ENCODE measurements around the gene SMPD3.

The SMPD3 gene

DNA sequence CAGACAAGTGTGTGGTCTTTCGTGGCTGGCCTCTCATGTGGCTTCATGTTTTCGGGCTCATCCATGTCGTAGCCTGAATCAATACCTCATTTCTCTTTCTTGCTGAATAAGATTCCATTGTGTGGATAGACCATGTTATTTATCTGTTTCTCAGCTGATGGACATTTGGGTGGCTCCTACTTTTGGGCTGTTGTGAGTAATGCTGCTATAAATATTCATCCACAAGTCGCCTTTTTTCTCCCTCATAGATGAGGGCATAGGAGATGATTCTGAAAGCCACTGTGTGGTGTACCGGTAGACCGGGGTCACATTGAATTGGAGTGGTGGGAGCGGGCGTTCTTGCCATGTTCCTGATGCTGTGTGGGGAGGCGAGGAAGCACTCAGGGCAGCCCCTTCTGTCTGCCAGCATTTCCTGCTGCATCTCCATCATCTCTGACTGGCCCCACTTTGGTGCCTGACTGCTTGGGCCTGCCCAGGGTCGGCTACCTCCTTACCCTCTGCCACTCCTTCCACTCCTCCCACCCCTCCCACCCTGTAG, 97.4 kb downstream of the SMPD3 start:
- TF ChIP-seq Cebpa-rat (IDR thresholded peaks at IDR 0.05) = no peak
- Histone ChIP-seq H3K9ac (no peak overlapping the region), H3K4me1 (peaks cover 38 to 84% (median 78%) of the 10 kb centered on the region in 10 experiments), H4K20me1 (peaks cover 0 to 62% (median 17%) of the 10 kb centered on the region in 11 experiments; a peak in 14 of 22 replicates), H3K27ac (0 out of 22 replicates have a peak overlapping the region, but pooled peaks of 1 of the 11 experiments have one; percentile 7), H3K27me3 (peaks cover 0 to 25% (median 0%) of the 10 kb centered on the region in 11 experiments; a peak in 4 of 22 replicates), H3K4me2 (peak overlapping the region in 8 of 11 experiments; percentile 1 to 49 (median 30); a peak in 11 of 22 replicates), H3K4me3 (no peak overlapping the region), H3K9me3 (replicated peaks in 1 of 11) (no peaks in the 10 kb centered on the region), H3K36me3 (peaks cover 53 to 92% (median 76%) of the 10 kb centered on the region in 11 experiments)

DNA sequence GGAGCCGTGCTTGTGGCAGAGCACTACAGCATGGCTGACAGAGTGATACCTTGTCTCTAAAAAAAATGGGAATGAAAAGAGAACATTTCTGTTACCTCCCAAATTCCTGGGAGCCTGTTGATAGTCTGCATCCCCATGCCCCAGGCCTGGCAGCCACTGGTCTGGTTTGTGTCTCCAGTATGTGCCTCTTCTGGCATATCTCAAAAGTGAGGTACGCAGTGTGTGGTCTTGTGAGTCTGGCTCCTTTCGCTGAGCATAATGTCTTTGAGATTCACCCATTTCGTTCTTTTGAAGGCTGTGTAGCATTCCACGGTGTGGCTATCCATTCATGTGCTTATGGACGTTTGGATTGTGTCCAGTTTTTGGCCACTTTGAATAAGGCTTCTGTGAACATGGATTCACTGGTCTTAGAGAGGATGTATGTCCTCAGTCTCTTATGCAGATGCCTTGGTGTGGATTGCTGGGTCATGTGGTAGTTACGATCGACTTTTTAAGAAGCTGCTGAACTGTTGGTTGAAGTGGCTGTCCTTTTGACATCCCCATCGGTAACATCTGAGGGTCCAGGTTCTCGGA, 98.4 kb downstream of the SMPD3 start:
- Histone ChIP-seq H3K27ac (0 out of 22 replicates have a peak overlapping the region, but pooled peaks of 2 of the 11 experiments have one; percentile 18 to 48), H3K27me3 (peaks cover 0 to 15% (median 0%) of the 10 kb centered on the region in 11 experiments; a peak in 3 of 22 replicates), H4K20me1 (peaks cover 0 to 61% (median 15%) of the 10 kb centered on the region in 11 experiments; a peak in 14 of 22 replicates), H3K9me3 (replicated peaks in 1 of 11) (no peaks in the 10 kb centered on the region), H3K4me1 (peaks cover 29 to 84% (median 78%) of the 10 kb centered on the region in 10 experiments), H3K4me2 (peak overlapping the region in 9 of 11 experiments; percentile 57 to 84 (median 70); a peak in 17 of 22 replicates), H3K9ac (no peak overlapping the region), H3K36me3 (peaks cover 55 to 92% (median 83%) of the 10 kb centered on the region in 11 experiments), H3K4me3 (no peak overlapping the region)
- no peak for TF ChIP-seq Cebpa-rat (IDR thresholded peaks at IDR 0.05)

DNA sequence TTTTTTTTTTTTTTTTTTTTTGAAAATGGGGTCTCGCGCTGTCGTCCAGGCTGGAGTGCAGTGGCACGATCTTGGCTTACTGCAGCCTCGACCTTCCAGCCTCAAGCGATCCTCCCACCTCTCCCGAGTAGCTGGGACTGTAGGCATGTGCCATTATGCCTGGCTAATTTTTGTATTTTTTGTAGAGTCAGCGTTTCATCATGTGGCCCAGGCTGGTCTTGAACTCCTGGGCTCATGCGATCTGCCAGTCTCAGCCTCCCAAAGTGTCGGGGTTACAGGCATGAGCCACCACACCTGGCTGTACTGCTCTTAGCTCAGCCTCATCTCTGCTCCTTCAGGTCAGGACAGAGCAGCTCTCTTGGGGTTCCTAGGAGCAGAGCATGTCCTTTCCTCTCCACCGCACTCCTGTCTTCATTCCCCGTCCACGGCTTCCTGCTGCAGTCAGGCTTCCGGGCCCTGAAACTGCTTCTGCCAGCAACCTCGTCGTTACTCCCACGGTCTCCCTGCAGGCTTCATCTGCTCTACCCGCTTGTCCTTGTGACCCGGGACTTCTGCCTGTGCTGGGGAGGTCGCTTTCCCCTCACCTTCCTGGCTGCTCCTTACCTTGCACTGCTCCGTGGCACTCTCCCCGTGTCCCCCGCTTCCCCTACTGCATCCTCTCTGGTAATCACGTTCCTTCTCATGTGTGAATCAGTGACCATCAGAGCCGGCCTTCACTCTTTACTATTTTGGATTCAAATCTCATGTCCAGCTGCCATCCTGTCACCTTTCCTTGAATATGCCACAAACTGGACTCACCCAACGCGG, 99.5 kb downstream of the SMPD3 start:
- H3K36me3 ChIP-seq = peaks cover 47 to 92% (median 77%) of the 10 kb centered on the region in 11 experiments
- H3K9ac ChIP-seq = peak overlapping the region in 3 of 11 experiments; percentile 9 to 42 (median 29); a peak in 5 of 22 replicates
- H3K27me3 ChIP-seq = 0 out of 22 replicates have a peak, but pooled peaks cover 0 to 6% (median 0%) of the 10 kb centered on the region in 11 experiments
- peaks cover 0 to 50% (median 14%) of the 10 kb centered on the region in 11 experiments; a peak in 14 of 22 replicates for H4K20me1 ChIP-seq
- TF ChIP-seq Cebpa-rat (IDR thresholded peaks at IDR 0.05) = no peak
- H3K4me1 ChIP-seq = peaks cover 29 to 80% (median 74%) of the 10 kb centered on the region in 10 experiments
- peak overlapping the region in 3 of 11 experiments; percentile 18 to 48 (median 36); a peak in 9 of 22 replicates for H3K27ac ChIP-seq
- peak overlapping the region; percentile 57 to 84 (median 77) for H3K4me2 ChIP-seq
- H3K4me3 ChIP-seq = no peak overlapping the region
- no peaks in the 10 kb centered on the region for H3K9me3 ChIP-seq (replicated peaks in 1 of 11)

DNA sequence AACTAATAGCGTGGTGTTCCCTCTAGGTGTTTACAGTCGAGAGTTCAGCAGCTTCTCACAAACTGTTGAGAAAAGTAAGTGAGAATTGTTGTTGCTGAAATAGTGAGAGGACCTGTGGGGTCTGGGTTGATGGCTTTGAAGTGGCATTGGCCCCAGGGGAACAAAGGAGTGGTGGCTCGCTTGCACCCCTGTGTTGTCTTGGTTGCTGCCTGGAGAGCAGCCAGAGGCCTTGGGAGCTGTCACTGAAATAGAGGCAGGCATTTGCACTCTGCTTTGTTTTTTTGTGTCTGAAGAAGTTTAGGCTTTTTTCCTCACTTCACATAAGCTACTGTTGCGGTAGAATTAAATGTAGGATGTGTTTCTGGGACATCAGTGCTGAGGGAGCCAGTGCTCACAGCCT, 100.7 kb downstream of the SMPD3 start:
- TF ChIP-seq Cebpa-rat (IDR thresholded peaks at IDR 0.05) = no peak
- Histone ChIP-seq H3K27me3 (no peaks in the 10 kb centered on the region), H3K27ac (peak overlapping the region in 4 of 11 experiments; percentile 1 to 48 (median 18); a peak in 4 of 22 replicates), H3K9me3 (replicated peaks in 1 of 11) (no peaks in the 10 kb centered on the region), H3K4me3 (no peak overlapping the region), H3K4me2 (peak overlapping the region; percentile 57 to 84 (median 77)), H3K4me1 (peaks cover 29 to 75% (median 74%) of the 10 kb centered on the region in 10 experiments), H3K36me3 (peaks cover 47 to 92% (median 77%) of the 10 kb centered on the region in 11 experiments), H3K9ac (peak overlapping the region in 6 of 11 experiments; percentile 0 to 60 (median 24); a peak in 6 of 22 replicates), H4K20me1 (peaks cover 0 to 40% (median 14%) of the 10 kb centered on the region in 11 experiments; a peak in 14 of 22 replicates)

DNA sequence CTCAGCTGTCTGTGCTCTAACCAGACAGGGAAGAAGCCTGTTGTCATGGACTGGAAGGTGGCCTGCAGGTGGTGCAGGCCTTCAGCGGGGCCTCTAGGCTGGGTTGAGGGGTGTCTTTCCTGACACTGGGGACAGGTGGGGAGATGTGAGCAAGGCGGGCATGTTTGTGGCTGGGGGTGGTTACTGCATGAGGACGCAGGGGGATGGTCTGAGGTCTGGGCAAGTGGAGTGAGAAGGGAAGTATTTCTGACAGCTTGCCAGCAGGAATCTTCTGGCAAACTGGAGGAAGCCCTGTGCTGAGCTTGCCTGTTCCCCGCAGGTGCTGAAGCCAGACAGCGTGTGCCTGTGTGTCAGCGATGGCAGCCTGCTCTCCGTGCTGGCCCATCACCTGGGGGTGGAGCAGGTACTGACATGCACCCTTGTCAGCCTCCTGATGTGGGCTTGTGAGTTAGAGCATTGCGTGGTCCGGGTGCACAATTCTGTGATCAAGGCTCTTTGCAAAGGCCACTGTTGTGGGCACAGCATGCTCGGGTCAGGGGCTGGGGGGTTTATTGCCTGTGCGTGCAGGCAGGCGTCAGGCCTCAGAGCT, 101.3 kb downstream of the SMPD3 start:
- peak overlapping the region in 7 of 11 experiments; percentile 0 to 60 (median 14); a peak in 4 of 22 replicates for H3K9ac ChIP-seq
- H3K4me1 ChIP-seq = peaks cover 29 to 72% (median 69%) of the 10 kb centered on the region in 10 experiments
- H3K4me2 ChIP-seq = peak overlapping the region; percentile 57 to 84 (median 77)
- no peaks in the 10 kb centered on the region for H3K9me3 ChIP-seq (replicated peaks in 1 of 11)
- peak overlapping the region in 5 of 11 experiments; percentile 1 to 48 (median 18); a peak in 4 of 22 replicates for H3K27ac ChIP-seq
- no peaks in the 10 kb centered on the region for H3K27me3 ChIP-seq
- H4K20me1 ChIP-seq = peaks cover 0 to 36% (median 14%) of the 10 kb centered on the region in 11 experiments; a peak in 14 of 22 replicates
- TF ChIP-seq Cebpa-rat (IDR thresholded peaks at IDR 0.05) = no peak
- no peak overlapping the region for H3K4me3 ChIP-seq
- peaks cover 47 to 92% (median 77%) of the 10 kb centered on the region in 11 experiments for H3K36me3 ChIP-seq

DNA sequence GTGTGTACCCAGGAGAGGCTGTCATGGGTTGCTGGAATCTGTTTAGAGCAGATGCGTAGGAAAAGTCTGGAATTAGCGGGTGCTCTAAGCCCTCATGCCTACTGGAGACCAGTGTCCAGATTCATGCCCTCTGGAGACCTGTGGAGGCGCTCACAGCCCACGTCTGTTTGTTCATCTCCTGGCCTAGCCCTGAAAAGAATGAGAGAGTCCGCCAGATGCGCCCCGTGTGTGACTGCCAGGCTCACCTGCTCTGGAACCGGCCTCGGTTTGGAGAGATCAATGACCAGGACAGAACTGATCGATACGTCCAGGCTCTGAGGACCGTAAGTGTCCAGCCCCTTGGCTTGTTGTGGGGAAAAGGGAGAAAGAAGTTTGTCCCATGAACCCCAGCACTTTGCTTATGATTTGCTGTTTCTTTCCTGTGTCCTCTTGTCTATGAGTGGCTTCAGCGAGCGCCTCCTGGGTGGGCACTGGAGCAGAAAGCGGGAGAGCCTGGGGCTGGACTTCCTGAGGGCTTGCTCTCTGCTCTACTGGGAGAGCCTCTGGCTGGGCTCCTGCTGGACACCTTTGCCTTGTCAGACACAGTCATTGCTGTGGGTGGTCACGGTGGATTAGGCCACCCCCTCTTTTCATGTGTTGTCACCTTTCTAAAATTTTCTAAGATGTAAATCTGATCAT, 102.2 kb downstream of the SMPD3 start:
- Histone ChIP-seq H4K20me1 (peaks cover 0 to 29% (median 14%) of the 10 kb centered on the region in 11 experiments; a peak in 14 of 22 replicates), H3K27me3 (no peaks in the 10 kb centered on the region), H3K4me2 (peak overlapping the region in 10 of 11 experiments; percentile 57 to 84 (median 74); a peak in 18 of 22 replicates), H3K4me3 (no peak overlapping the region), H3K27ac (peak overlapping the region in 3 of 11 experiments; percentile 18 to 44 (median 20); a peak in 5 of 22 replicates), H3K9me3 (replicated peaks in 1 of 11) (no peaks in the 10 kb centered on the region), H3K4me1 (peaks cover 29 to 64% (median 61%) of the 10 kb centered on the region in 10 experiments), H3K9ac (peak overlapping the region in 4 of 11 experiments; percentile 2 to 27 (median 13); a peak in 2 of 22 replicates), H3K36me3 (peaks cover 50 to 93% (median 83%) of the 10 kb centered on the region in 11 experiments)
- TF ChIP-seq Cebpa-rat (IDR thresholded peaks at IDR 0.05) = no peak

DNA sequence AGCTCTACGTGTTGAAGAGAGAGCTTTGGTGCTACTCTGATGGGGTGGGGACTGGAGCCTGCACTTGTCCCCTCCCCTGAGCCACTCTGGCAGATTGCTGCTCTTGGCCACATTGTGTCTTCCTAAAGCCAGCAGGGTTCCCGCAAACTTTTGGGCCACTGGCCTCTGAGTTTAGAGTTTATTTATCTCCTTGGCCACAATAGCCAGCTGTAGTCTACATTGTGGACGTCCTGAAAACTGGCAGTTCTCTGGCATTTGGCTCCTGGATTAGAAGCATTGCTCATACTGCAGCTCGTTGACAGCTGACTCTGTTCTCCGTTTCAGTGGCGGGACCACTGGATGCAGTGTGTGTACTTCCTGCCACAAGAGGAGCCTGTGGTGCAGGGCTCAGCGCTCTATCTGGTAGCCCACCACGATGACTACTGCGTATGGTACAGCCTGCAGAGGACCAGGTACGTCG, 102.9 kb downstream of the SMPD3 start:
- H3K4me2 ChIP-seq = peak overlapping the region in 9 of 11 experiments; percentile 11 to 84 (median 69); a peak in 14 of 22 replicates
- H4K20me1 ChIP-seq = peaks cover 0 to 29% (median 14%) of the 10 kb centered on the region in 11 experiments; a peak in 14 of 22 replicates
- 0 out of 22 replicates have a peak overlapping the region, but pooled peaks of 2 of the 11 experiments have one; percentile 2 for H3K9ac ChIP-seq
- peak overlapping the region in 1 of 11 experiments; percentile 20; a peak in 1 of 22 replicates for H3K27ac ChIP-seq
- peaks cover 53 to 93% (median 83%) of the 10 kb centered on the region in 11 experiments for H3K36me3 ChIP-seq
- no peak overlapping the region for H3K4me3 ChIP-seq
- no peak for TF ChIP-seq Cebpa-rat (IDR thresholded peaks at IDR 0.05)
- H3K9me3 ChIP-seq (replicated peaks in 1 of 11) = no peaks in the 10 kb centered on the region
- H3K4me1 ChIP-seq = peaks cover 29 to 63% (median 55%) of the 10 kb centered on the region in 10 experiments
- H3K27me3 ChIP-seq = no peaks in the 10 kb centered on the region
